GM21737 (cell line): ENCODE results near the gene CCDC9.

Source experiments
- ATAC-seq: cut with Tn5 transposase; IDR thresholded peaks from one replicate; pipeline ENCODE4 v1.9.1; 2021; ENCODE audit warnings: mild to moderate bottlenecking, moderate library complexity; ENCODE audit not compliant: unreplicated experiment

The CCDC9 gene

DNA sequence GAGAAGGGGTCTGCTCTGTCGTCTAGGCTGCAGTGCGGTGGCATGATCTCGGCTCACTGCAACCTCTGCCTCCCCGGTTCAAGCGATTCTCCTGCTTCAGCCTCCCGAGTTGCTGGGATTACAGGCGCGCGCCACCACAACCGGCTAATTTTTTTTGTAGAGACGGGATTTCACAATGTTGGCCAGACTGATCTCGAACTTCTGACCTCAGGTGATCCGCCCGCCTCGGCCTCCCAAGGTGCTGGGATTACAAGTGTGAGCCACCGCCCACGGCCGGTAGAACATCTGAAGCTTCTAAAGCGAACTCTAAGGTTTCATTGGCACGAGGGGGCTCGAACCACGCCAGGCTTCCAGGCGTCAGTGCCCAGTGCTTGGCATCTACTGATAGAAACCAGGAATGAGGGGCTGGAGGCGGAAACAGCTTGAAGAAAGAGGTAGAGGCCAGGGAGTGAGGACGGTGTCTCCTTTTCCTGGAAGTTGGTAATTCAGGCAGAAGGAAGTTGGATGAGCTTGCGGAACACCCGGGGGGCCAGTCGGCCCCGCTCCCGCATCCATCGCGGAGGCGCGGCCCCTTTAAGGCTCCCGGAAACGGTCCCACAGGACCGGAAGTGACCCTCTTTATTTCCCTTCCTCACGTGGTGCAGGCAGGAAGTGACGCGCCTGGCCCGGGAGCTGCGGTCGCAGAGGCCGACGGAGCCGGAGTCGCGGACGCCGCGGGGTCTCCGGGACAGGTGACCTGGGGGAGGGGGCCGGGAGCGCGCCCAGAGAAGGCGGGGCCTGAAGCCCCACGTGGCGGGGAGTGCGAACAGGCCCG lies at the start of gene CCDC9:
Gene CCDC9, plus strand, starts transcription at position 647 of the 814 bp plus-strand sequence. CDS start 1,876 bp downstream, outside the sequence.
- peak; percentile 42 for ATAC-seq

- no peak for ATAC-seq
Measured at GRCh38 chr19:47209319-47210179, 46.8 kb upstream of the CCDC9 start.

DNA sequence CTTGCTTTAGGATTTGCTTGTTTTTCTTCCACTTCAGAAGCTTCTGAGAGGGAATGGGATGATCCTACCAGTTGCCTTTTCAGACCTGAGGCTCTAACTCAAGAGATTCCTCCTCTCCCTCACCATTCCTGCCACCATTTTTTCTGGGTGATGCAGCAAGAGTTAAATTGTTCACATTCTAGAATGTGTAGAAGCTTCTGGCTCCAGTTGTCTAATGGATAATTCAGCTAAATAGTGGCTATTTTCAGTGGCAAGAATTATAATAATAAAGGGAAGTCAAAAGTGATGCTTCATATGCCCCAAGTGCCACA lies 46.2 kb upstream of the CCDC9 start:
- ATAC-seq = no peak

DNA sequence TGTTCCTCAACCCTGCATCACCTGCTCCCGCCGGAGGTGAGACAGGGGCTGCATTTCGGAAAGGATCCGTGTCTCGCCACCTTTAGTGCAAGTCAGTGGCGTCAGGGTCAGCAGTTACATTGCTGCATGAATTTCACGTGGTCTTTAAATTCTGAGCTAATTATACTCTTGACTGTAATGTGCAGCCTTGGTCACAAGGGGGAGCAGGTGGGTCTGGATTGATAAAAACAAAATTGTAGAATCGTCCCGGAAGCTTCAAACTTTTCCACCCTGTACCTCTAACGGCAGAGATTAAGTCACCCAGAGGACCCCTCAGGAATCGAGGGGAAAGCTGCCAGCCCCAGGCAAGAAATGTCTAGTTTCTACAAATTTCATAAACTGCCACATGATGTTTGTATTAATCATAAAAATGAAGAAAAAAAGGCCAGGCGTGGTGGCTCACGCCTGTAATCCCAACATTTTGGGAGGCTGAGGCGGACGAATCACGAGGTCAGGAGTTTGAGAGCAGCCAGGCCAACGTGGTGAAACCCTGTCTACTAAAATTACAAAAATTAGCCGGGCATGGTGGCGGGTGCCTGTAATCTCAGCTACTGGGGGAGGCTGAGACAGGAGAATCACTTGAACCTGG lies 45.5 kb upstream of the CCDC9 start:
- no peak for ATAC-seq

- no peak for ATAC-seq
Measured at GRCh38 chr19:47215581-47215980, 40.7 kb upstream of the CCDC9 start.

GRCh38 chr19:47221080-47221841 lies 35.1 kb upstream of the CCDC9 start:
- no peak for ATAC-seq

DNA sequence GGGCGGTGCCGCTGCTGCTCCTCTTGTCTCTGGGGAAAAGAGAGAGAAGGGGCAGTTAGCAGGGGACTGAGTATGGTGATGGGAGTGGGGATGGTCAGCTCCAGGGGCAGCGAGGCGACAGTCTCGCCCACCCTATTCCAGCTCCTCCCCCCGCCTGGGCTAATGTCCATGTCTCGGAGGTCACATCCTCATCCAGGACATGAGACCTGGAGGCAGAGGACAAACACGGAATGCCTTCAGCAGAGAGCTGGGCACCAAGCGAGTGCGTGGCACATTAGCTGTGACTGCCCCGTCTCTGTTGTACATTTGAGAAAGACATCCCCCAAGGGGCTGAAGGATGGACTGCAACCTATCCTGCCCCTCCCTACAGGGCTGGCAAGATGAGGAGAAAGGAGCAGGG lies 34.4 kb upstream of the CCDC9 start:
- no peak for ATAC-seq

DNA sequence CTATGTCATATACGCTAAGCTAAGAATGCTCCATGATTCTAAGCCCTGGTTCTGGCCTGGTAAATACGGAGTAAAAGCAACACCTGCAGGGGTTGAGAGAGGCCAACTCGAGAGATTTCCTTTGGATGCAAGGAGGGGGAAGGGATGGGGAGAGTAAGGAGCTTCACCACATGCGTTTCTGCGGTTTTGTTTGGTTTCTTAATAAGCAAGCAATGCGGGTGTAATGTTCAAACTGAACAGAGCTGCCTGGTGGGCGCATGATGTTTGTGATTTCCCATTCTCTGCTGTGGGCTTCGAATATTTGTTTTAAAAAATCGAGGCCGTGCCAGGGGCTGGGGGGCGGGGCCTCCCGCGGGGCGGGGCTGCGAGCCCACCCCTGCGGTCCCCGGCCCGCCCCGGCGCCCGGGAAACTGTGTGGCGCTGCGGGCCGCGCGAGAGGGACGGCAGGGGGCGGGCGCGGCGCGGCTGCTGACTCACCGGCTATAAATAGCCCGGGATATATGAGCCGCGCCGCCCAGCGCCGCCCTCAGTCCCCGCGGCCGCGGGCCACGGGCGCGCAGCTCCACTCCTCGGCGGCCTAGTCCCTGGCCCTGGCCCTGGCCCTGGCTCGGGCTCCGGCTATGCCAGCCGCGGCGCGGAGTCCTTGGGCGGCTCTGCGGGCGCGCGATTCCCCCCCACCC lies 30.4 kb upstream of the CCDC9 start:
- ATAC-seq = peak; percentile 35

DNA sequence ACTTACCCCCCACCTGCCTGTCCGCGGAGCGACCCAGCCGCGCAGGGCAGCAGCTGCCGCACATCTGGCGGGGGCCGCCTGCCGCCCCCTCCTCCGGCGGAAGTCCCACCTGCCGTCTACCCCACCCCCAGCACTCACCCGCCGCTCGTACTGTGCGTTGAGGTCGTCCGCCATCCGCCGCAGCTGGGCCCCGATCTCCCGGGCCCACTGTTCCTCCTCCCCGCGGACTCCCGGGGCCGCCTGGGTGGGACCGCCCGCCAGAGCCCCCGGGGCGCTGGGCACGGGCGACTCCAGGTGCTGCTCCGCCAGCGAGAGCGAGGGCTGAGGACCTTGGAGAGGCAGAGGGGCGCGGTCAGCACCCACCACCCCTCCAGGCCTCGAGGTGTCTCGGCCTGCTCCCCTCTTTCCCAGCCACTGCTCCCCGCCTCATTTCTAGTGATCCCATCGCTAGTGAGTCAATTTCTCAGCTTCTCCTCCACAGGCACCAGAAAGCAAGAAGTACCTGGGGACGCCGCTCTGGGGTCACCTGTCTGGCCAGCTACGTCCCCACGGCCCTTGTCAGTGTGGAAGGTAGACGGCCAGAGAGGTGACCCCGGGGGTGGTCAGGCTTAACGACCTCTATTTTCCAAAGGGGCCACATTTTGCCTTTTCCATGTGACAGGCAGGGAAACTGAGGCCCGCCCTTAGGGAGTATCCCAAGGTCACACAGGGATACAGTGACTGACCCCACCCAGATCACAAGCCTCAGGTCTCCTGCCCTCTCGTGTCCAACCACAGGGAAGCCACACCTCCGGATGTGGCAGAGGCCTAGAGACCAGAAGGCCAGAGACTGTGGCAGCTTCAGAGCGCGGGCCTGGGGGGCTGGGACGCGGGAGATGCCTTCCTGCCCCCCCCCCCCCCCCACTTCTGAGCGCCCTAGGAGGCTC lies 29.6 kb upstream of the CCDC9 start:
- ATAC-seq = peak; percentile 23

DNA sequence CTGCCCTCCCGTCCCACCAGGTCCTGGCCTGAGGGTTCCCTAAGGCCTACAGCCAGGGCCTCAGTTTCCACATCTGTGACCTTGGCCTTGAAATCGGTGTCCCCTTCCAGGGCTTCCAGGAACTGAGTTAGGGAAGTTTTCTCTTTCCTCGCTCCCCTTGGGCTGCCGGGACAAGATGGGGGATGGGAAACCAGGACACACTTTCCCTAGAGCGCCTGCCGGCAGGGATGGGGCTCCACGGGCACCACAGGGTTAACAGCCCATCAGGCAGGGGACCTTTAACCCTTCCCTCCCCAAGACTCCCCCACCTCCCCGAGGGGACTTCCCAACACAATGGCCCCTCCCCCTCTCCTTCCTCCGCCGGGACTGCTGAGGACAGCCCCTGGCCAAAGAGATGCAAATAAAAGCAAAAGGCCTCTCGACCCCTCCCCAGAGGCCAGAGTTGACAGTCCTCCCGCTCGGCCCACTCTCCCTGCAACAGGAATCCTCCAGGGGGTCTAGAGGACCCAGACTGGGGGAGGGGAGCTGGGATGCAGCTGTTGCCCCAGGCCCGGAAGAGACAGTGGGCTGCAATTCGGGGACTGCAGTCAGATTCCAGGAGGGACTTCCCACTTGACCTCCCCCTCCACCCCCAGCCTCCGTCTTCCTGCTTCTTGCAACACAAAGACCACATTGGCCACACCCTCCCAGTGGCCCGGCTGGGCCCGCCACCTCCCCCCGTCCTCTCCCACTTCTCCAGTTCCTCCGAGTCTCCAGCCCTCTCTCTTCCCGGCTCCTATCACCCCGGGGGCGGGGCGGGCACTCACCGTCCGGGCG lies 28.8 kb upstream of the CCDC9 start:
- peak; percentile 22 for ATAC-seq

DNA sequence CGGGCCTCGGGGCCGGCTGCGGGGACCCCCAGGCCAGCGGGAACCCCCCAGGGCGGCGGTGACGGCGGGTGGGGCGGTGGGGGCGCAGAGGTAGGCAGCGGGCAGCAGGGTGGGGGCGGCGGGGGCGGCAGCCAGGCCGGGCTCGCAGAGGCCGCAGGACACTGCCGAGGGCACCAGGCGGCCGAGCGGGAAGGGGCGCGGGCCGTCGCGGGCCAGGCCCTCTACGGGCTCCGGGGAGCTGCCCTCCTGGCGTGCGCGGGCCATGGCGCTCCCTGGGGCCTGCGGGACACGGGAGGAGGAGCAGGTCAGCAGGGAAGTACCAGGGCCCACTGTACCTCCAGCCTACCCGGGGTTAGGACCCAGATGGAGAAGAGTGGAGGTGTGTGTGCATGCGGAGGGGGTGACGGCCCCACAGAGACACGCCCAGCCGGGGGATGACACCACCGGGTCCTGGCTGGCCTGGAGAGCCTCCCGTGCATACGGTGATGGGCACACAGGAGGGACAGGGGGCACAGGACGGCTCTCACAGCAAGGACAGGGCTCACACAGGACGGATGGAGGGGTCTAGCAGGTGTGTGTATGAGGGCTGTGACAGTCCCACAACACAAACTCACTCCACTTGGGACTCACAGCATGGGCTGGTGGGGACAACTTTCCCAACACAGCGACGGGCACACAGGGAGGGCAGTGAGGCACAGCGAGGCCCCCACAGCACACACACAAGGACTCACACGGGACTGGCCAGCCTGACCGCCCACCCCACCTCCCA lies 28.0 kb upstream of the CCDC9 start:
- ATAC-seq = no peak

DNA sequence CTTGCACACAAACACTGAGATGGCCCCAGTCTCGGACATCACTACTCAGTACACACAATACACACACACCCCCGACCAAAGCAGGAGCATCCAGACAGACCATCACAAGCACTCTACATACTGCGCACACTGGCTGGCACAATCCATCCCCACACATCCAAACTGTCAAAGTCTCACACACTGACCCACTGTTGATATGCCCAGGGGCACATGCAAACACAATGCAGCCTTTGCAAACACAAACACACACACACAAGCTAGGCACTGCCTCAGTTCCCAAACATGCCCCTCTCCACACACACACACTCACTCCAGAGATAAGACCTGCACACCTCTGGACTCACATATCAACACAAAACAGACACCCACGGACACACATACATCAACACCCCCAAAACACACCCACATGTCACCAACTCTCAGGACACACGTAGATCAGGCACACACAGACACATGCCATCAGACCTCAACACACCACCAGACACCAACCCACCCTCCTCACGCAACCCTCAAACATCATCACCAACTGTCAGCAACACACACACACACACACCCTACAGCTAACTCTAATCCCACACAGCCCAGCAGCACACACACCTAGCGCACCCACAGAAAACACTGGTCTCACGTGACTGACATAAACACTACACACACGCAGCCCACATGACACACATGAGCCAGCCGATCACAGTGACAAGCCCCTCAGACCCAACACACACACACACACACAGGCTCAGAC lies 27.2 kb upstream of the CCDC9 start:
- no peak for ATAC-seq

- no peak for ATAC-seq
Measured at GRCh38 chr19:47229676-47230053, 26.7 kb upstream of the CCDC9 start.

- no peak for ATAC-seq
Measured at GRCh38 chr19:47230054-47230920, 26.0 kb upstream of the CCDC9 start.

GRCh38 chr19:47230921-47231214 lies 25.5 kb upstream of the CCDC9 start, which contains the start of gene BBC3:
TSS of gene BBC3 (minus strand) at chr19:47231199. CDS start at chr19:47228431, 2,768 bp downstream.
- no peak for ATAC-seq
